GM18520 (cell line): ENCODE data around the gene MYO1B.

ENCODE experiments used
- ATAC-seq: cut with Tn5 transposase; IDR thresholded peaks from one replicate; pipeline ENCODE4 v1.9.1; 2021; ENCODE audit not compliant: unreplicated experiment

Gene MYO1B

GRCh38 chr2:191225690-191226089 lies 19.5 kb upstream of the MYO1B start:
- no peak for ATAC-seq

- ATAC-seq, result no peak
These were observed 19.0 kb upstream of the MYO1B start for GRCh38 chr2:191226196-191226595.

GRCh38 chr2:191228333-191228732 lies 16.9 kb upstream of the MYO1B start:
- ATAC-seq, result no peak

GRCh38 chr2:191228861-191229260 lies 16.3 kb upstream of the MYO1B start:
- ATAC-seq, result no peak

GRCh38 chr2:191230174-191230573 lies 15.0 kb upstream of the MYO1B start:
- ATAC-seq, result no peak

- no peak for ATAC-seq
These were observed 13.2 kb upstream of the MYO1B start for GRCh38 chr2:191231995-191232394.

GRCh38 chr2:191233533-191233932 lies 11.7 kb upstream of the MYO1B start:
- ATAC-seq, result no peak

GRCh38 chr2:191234376-191234775 lies 10.8 kb upstream of the MYO1B start:
- ATAC-seq, result no peak

GRCh38 chr2:191240871-191241270 lies 4.3 kb upstream of the MYO1B start:
- no peak for ATAC-seq

- no peak for ATAC-seq
These were observed 3.8 kb upstream of the MYO1B start for GRCh38 chr2:191241418-191241817.

GRCh38 chr2:191243154-191243553 lies 2.0 kb upstream of the MYO1B start:
- no peak for ATAC-seq

GRCh38 chr2:191244350-191244749 lies 854 bp upstream of the MYO1B start:
- no peak for ATAC-seq

GRCh38 chr2:191245869-191246531 lies 796 bp downstream of the MYO1B start:
- no peak for ATAC-seq

- ATAC-seq, result no peak
These were observed 1.7 kb downstream of the MYO1B start for GRCh38 chr2:191246820-191247380.

GRCh38 chr2:191247381-191248057 lies 2.3 kb downstream of the MYO1B start:
- ATAC-seq, result no peak

- no peak for ATAC-seq
These were observed 4.1 kb downstream of the MYO1B start for GRCh38 chr2:191249156-191249813.

- ATAC-seq, result no peak
These were observed 5.2 kb downstream of the MYO1B start for GRCh38 chr2:191250400-191250799.

- no peak for ATAC-seq
These were observed 5.8 kb downstream of the MYO1B start for GRCh38 chr2:191250986-191251385.

- no peak for ATAC-seq
These were observed 7.5 kb downstream of the MYO1B start for GRCh38 chr2:191252699-191253098.

GRCh38 chr2:191253476-191253875 lies 8.3 kb downstream of the MYO1B start:
- no peak for ATAC-seq

- no peak for ATAC-seq
These were observed 10.1 kb downstream of the MYO1B start for GRCh38 chr2:191255271-191255670.

GRCh38 chr2:191255756-191256312 lies 10.6 kb downstream of the MYO1B start:
- no peak for ATAC-seq
